Muscle of leg (tissue), 11 donors: ENCODE data around the gene STARD5. TPM values are rescaled to one million over a fixed set of nuclear protein-coding genes. Genes with fewer than 3 reads are reported as not detected.
A peak's percentile ranks its signal among the peaks of the same experiment; 100 is the strongest.

Source experiments
- DNase-seq: peaks from one replicate; pipeline ENCODE4 v3.0.0; 2013
- H3K27ac ChIP-seq: one replicate; pipeline ENCODE4 v1.5.1; 2013; ENCODE audit warnings: mild to moderate bottlenecking, low read length, control low read depth
- H3K27me3 ChIP-seq: one replicate; pipeline ENCODE4 v1.6.1; 2013; ENCODE audit warnings: low read length; ENCODE audit not compliant: control insufficient read depth, insufficient read depth
- H3K36me3 ChIP-seq: one replicate; pipeline ENCODE4 v1.6.1; 2013; ENCODE audit warnings: low read length; ENCODE audit not compliant: control insufficient read depth, insufficient read depth
- H3K4me1 ChIP-seq: one replicate; pipeline ENCODE4 v1.6.1; 2013; ENCODE audit warnings: low read length; ENCODE audit not compliant: control insufficient read depth, insufficient read depth
- H3K4me3 ChIP-seq: one replicate; pipeline ENCODE4 v1.5.1; 2013; ENCODE audit warnings: low read length, control low read depth
- H3K9me3 ChIP-seq: replicated peaks from 2 replicates; pipeline ENCODE4 v1.6.1; 2013; ENCODE audit warnings: low read depth, low read length; ENCODE audit not compliant: control insufficient read depth
- WGBS: methylation state at CpG from one replicate; pipeline ENCODE4 v1.1.5; 2013; ENCODE audit warnings: missing lambda C conversion rate; ENCODE audit not compliant: insufficient coverage; 5-methylcytosine and 5-hydroxymethylcytosine counted together
- polyA plus RNA-seq, 8 donors: library from polyadenylated mRNA; unstranded; fragments of 120-200 nt; gene quantifications; one replicate each; pipeline versions ENCODE4 v1.2.1 to v1.2.3, GENCODE V29; 2013; ENCODE audit warnings: inconsistent platforms in 1 of 8, low replicate concordance in 1 of 8; ENCODE audit not compliant: insufficient read length in 8 of 8, insufficient read depth in 1 of 8
- total RNA-seq: library from RNA; stranded (reverse); fragments of 120-200 nt; gene quantifications from one replicate; pipeline ENCODE4 v1.2.4, GENCODE V29; 2013

Gene STARD5
- total and polyA plus RNA-seq, 9 donors = 2.5 to 6.0 (median 4.3) TPM

GRCh38 chr15:81330366-81331090, 6.6 kb upstream of the STARD5 start:
- Histone ChIP-seq H3K27me3 (no peaks in the 10 kb centered on the region), H3K9me3 (no peaks in the 10 kb centered on the region), H3K4me1 (peaks cover 4% of the 10 kb centered on the region), H3K4me3 (no peak overlapping the region), H3K36me3 (no peaks in the 10 kb centered on the region), H3K27ac (no peak overlapping the region)
- no peak for DNase-seq
- 89% methylated on average over 5 of the region's 5 CpGs for WGBS

GRCh38 chr15:81329446-81329845, 5.5 kb upstream of the STARD5 start:
- DNase-seq = no peak
- Histone ChIP-seq H3K4me1 (peaks cover 5% of the 10 kb centered on the region), H3K27ac (no peak overlapping the region), H3K36me3 (no peaks in the 10 kb centered on the region), H3K27me3 (peaks cover under 1% of the 10 kb centered on the region), H3K9me3 (no peaks in the 10 kb centered on the region), H3K4me3 (no peak overlapping the region)
- 100% methylated on average over 2 of the region's 2 CpGs for WGBS

- no peak overlapping the region for H3K27ac ChIP-seq
- H3K36me3 ChIP-seq = no peaks in the 10 kb centered on the region
- 89% methylated on average over 2 of the region's 3 CpGs for WGBS
- H3K4me3 ChIP-seq = no peak overlapping the region
- peaks cover 2% of the 10 kb centered on the region for H3K27me3 ChIP-seq
- DNase-seq = no peak
- no peaks in the 10 kb centered on the region for H3K9me3 ChIP-seq
- peaks cover 7% of the 10 kb centered on the region for H3K4me1 ChIP-seq
Observed at GRCh38 chr15:81327516-81327915, 3.6 kb upstream of the STARD5 start.

- Histone ChIP-seq H3K4me3 (no peak overlapping the region), H3K9me3 (no peaks in the 10 kb centered on the region), H3K27ac (no peak overlapping the region), H3K36me3 (peaks cover 4% of the 10 kb centered on the region), H3K27me3 (peaks cover 2% of the 10 kb centered on the region), H3K4me1 (peaks cover 7% of the 10 kb centered on the region)
- DNase-seq = no peak
- 100% methylated on average over 1 of the region's 7 CpGs for WGBS
Observed at GRCh38 chr15:81326466-81327212, 2.7 kb upstream of the STARD5 start.

GRCh38 chr15:81323559-81323943, 390 bp downstream of the STARD5 start:
- DNase-seq = no peak
- Histone ChIP-seq H3K4me1 (peaks cover 7% of the 10 kb centered on the region), H3K4me3 (peak overlapping the region; percentile 62), H3K27ac (peak overlapping the region; percentile 54), H3K9me3 (no peaks in the 10 kb centered on the region), H3K27me3 (peaks cover 2% of the 10 kb centered on the region), H3K36me3 (peaks cover 17% of the 10 kb centered on the region)
- WGBS = 11% methylated on average over 4 of the region's 4 CpGs

GRCh38 chr15:81322676-81323253, 1.2 kb downstream of the STARD5 start:
- Histone ChIP-seq H3K36me3 (peaks cover 17% of the 10 kb centered on the region), H3K27me3 (peaks cover 2% of the 10 kb centered on the region), H3K27ac (no peak overlapping the region), H3K4me3 (no peak overlapping the region), H3K4me1 (peaks cover 7% of the 10 kb centered on the region), H3K9me3 (no peaks in the 10 kb centered on the region)
- WGBS = 79% methylated on average over 4 of the region's 6 CpGs
- DNase-seq = no peak

- H3K4me1 ChIP-seq = peaks cover 7% of the 10 kb centered on the region
- no peak overlapping the region for H3K27ac ChIP-seq
- no peak overlapping the region for H3K4me3 ChIP-seq
- WGBS = 100% methylated on average over 1 of the region's 1 CpG
- peaks cover 2% of the 10 kb centered on the region for H3K27me3 ChIP-seq
- H3K9me3 ChIP-seq = no peaks in the 10 kb centered on the region
- no peak for DNase-seq
- peaks cover 17% of the 10 kb centered on the region for H3K36me3 ChIP-seq
Observed at GRCh38 chr15:81321667-81322066, 2.3 kb downstream of the STARD5 start.

- DNase-seq = no peak
- Histone ChIP-seq H3K36me3 (peaks cover 34% of the 10 kb centered on the region), H3K27me3 (no peaks in the 10 kb centered on the region), H3K27ac (no peak overlapping the region), H3K4me1 (peaks cover 6% of the 10 kb centered on the region), H3K9me3 (no peaks in the 10 kb centered on the region), H3K4me3 (no peak overlapping the region)
- WGBS = 90% methylated on average over 3 of the region's 6 CpGs
Observed at GRCh38 chr15:81317642-81318017, 6.3 kb downstream of the STARD5 start.

GRCh38 chr15:81316267-81316666, 7.7 kb downstream of the STARD5 start:
- Histone ChIP-seq H3K4me1 (peaks cover 13% of the 10 kb centered on the region), H3K27me3 (no peaks in the 10 kb centered on the region), H3K36me3 (peaks cover 38% of the 10 kb centered on the region), H3K27ac (no peak overlapping the region), H3K4me3 (no peak overlapping the region), H3K9me3 (no peaks in the 10 kb centered on the region)
- no peak for DNase-seq
- WGBS = no CpG with 5 or more reads among the region's 3 CpGs

GRCh38 chr15:81315452-81316175, 8.3 kb downstream of the STARD5 start:
- Histone ChIP-seq H3K36me3 (peaks cover 39% of the 10 kb centered on the region), H3K27me3 (no peaks in the 10 kb centered on the region), H3K9me3 (no peaks in the 10 kb centered on the region), H3K27ac (no peak overlapping the region), H3K4me3 (no peak overlapping the region), H3K4me1 (peaks cover 17% of the 10 kb centered on the region)
- DNase-seq = no peak
- WGBS = 89% methylated on average over 9 of the region's 14 CpGs
